Suppressor macrophage treated with lipopolysaccharide for 1 hour (primary cell): ENCODE results near the gene CAMLG.
"Not testable (repeated sequence)": the region's sequence is repeated elsewhere in the genome, so short reads cannot be mapped to it uniquely, and the experiment has no call there.

Experiments
- DNase-seq, 3 donors: peaks; one replicate each; pipeline ENCODE4 v3.0.0-alpha.2; 2020 to 2022

The CAMLG gene

DNA sequence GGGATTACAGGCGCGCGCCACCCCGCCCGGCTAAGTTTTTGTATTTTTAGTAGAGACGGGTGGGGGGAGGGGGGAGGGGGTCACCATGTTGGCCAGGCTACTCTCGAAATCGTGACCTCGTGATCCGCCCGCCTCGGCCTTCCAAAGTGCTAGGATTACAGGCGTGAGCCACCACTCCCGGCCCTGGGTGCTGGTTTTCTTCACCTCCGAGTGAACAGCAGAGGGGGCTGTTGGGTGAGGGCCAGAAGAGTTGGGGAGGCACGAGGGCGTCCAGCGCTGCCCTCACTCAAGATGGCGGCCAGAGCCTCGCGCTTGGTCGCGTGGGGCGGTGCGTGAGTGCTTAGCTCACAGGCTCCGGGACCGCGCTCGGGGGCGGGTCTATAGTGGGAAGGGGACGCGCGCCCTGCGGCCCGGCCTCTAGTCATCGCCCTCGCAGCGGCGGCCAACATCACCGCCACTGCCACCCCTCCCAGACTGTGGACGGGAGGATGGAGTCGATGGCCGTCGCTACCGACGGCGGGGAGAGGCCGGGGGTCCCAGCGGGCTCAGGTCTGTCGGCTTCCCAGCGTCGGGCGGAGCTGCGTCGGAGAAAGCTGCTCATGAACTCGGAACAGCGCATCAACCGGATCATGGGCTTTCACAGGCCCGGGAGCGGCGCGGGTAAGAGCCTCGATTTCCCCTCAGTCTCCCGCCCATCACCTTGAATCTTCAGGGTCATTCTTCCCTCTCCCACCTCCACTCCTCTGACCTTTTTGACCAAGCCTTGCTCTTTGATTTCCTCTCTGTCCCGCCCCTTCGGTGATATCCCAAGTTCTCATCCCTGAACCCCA, at the start of gene CAMLG:
Gene CAMLG, plus strand, starts transcription at position 416 of the 830 bp plus-strand sequence. Its CDS starts 73 bp downstream, at position 489.
- peak; percentile 100 for DNase-seq

DNA sequence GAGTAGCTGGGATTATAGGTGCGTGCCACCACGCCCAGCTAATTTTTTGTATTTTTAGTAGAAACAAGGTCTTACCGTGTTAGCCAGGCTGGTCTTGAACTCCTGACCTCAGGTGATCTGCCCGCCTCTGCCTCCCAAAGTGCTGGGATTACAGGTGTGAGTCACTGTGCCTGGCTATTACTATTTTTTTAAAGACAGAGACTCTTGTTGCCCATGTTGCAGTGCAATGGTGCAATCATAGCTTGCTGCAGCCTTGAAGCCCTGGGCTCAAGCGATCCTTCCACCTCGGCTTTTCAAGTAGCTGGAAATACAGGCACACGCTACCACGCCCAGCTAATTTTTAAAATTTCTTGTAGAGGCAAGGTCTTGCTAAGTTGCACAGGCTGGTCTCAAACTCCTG, 48.2 kb upstream of the CAMLG start:
- not testable (repeated sequence) for DNase-seq

DNA sequence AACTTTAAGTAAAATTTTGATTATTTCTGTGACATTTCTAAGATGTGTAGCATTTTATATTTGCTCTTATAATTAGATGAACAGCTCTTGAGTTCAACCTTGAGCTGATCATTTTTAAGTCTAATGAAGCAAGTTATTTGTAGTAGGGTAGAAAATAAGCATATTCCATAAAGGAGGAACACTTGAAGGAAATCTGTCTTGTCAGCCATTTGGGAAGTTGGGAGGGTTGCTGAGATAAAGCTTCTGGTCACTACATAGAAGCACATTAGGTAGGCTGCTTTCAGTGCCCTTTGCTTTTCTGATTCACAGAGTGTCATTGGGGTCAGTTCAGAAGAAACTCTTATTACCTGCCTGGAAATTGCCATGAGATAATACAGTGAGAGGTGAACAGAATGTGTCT, 45.6 kb upstream of the CAMLG start:
- DNase-seq: no peak

DNA sequence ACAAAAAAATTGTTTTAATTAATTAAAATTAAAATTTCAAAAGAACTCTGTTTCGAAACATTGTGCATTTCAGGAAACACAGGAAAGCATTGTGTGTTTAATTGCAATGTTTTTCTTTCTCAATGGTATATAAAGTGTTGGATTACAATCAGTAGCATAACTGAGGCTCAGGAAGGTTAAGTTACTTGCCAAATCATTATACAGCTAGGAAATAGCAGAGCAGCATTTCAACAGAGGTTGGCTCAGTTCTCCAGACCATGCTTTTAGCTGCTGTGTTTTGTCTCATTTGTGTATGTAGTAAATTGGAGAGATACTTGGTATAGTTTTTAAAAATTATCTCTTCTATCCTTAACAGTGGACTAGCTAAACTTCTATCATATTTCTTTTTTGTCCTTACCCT, 30.0 kb upstream of the CAMLG start:
- no peak for DNase-seq

DNA sequence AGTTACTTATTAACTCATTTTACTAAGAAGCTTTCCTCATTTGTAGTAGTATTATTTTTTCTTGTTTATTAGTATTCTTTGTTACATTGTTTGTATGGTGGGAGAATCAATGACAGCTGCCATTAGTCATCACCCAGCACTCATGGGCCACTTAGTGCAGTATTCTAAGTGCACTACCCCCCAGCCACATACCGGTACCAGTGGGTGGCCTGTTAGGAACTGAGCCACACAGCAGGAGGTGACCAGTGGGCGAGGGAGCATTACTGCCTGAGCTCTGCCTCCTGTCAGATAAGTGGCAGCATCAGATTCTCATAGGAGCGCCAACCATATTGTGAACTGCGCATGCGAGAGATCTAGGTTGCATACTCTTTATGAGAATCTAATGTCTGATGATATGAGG, 24.2 kb upstream of the CAMLG start:
- DNase-seq: no peak

DNA sequence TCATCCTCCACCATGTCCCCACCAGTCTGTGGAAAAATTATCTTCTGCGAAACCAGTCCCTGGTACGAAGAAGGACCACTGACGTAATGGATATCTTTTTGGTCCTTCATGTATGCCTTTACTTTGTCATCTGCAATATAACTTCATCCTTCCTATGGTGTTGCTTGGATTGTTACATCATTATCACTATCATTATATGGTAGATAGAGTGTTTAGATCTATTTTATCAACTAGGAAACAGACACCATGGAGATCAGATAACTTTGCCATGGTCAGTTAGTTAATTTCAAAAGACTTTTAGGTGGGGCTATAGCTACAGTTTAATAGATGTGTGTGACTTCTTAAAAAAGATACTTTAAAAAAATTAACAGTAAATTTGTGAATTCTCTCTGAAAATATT, 23.8 kb upstream of the CAMLG start:
- no peak for DNase-seq

DNA sequence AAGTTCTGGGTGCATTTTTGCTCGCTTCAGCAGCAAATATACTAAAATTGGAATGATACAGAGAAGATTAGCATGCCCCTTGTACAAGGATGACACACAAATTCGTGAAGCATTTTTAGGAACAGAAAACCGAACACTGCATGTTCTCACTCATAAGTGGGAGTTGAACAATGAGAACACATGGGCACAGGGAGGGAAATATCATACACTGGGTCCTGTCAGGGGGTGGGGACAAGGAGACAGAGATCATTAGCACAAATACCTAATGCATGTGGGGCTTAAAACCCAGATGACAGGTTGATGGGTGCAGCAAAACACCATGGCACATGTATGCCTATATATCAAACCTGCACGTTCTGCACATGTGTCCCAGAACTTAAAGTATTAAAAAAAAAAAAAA, 22.9 kb upstream of the CAMLG start:
- DNase-seq: not testable (repeated sequence)

DNA sequence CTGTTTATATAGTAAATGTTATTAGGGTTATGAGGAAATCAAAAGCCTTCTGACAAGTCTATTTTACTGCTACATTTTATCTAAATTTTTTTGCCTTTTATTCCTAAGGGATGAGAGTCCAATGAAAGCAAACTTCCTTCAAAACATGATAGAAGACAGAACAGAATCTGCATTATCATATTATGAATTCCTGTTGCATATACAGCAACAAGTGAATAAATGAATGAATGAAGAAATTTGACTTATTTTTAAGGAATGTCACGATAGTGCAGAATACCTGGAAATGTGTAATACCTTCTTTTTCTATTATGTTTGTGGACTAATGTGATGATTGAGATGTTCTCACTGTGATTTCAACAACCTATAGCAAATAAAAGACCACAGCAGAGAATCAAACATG, 13.5 kb upstream of the CAMLG start:
- DNase-seq: no peak

DNA sequence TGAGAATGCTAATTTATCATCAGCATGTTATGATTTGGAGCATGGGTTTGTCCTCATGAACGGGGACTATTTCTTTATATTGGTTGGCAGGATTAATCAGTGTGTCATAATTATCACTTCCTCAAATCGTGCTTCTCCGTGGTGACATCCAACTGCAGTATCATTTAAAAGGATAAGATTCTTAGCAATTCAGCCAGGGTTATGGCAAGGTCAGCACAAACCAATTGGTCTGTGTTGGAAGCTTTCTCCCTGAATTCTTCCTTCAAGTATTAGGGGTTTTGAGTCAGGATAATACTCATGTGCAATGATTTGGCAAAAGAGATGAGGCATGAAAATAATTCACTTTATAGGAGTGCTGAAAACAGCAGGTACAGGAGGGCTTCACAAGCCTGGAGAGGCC, 5.5 kb upstream of the CAMLG start:
- peak in 1 of 3 donors; percentile 27 for DNase-seq

DNA sequence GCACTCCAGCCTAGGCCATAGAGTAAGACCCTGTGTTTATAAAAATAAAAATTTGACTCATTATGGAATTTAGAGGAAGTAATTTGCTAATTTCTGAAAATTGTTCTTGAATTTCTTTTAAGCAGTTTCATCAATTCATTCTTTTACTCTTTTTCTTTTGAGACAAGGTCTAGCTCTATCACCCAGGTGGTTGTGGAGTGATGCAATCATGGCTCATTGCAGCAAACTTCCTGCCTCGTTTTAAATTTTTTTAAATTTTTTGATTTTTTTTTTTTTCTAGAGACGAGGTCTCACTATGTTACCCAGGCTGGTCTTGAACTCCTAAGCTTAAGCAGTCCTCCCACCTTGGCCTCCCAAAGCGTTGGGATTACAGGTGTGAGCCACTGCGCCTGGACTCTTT, 3.1 kb upstream of the CAMLG start:
- DNase-seq: no peak

DNA sequence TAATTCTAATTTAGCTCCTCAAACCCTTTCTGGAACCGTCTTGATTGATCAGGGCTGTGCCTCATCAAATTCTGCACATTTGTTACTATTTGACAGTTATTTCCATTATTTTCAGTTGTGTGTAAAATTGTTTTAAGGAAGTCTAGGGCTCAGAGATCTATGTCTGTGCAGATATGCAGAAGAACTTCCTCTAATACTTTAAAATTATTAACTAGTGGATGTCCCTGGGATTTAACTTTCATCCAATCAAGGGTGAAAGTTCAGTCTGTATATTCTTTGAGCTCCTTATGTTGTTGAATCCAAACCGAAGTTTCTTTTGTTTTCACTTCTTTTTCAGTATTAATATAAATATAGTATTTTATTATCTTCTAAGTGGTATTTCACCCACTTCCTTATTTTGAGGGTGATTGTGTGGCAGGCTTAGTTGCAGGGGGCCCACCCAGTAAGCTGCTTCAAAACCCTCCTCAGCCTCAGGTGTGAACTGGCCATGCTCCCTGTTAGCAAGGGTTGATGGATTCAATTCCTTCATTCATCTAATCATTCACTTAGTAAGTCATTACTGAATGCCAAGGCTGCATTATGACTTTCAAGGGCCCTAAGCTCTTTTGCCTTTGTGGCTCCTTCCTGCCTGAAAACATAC, 2.1 kb upstream of the CAMLG start:
- peak; percentile 5 to 38 (median 36) for DNase-seq

DNA sequence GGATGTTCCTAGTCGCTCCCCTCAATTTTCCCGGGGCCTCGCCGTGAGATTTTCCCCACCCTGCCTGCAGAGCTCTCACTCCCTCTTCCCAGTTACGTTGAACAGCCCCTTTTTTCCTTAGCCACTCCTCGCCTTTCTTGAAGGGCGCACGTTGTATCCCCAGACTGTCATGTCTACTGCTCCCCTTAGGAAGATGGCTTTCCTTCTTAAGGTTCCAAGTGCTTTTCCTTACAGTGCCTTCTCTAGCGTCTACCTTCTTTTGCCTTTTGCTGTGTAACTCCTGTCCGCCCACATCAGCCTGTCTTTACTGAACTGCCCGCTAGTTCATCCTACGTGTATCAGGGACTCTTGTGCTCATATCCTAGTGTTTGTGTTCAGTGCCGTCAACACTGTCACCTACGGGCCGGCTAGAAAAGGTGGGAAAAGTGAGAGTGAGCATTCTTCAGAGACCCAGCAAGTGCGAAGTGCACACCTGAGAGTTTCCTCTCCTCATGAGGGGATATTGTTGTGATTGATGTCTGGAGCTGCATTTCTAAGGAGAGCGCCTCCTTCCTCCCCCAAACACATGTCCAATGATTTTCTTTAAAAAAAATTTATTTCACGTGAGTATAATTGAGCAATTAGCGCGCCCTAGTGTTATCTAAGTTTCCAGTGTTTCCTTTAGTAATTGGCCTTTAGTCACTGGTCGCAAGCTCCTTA, 764 bp downstream of the CAMLG start:
- DNase-seq: peak; percentile 43 to 44 (median 43)

DNA sequence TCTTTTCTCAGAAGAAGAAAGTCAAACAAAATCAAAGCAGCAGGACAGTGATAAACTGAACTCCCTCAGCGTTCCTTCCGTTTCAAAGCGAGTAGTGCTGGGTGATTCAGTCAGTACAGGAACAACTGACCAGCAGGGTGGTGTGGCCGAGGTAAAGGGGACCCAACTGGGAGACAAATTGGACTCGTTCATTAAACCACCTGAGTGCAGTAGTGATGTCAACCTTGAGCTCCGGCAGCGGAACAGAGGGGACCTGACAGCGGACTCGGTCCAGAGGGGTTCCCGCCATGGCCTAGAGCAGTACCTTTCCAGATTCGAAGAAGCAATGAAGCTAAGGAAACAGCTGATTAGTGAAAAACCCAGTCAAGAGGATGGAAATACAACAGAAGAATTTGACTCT, 2.7 kb downstream of the CAMLG start:
- no peak for DNase-seq

DNA sequence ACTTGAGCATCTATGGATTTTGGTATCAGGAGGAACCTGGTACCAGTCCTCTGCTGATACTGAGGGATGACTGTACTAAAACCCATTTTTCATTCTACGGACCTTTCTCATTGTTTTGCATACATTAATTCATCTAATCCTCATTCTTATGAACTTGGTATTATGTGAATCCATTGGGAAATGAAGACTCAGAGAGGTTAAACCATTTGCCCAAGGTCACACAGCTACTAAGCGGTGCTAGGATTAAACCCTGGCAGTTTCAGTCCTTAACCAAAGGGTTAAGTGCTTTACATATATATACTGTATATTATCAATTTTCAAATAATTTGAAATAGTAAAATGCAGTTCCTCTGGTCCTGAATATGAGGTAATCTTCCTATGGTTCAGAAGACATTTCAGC, 3.8 kb downstream of the CAMLG start:
- DNase-seq: no peak

DNA sequence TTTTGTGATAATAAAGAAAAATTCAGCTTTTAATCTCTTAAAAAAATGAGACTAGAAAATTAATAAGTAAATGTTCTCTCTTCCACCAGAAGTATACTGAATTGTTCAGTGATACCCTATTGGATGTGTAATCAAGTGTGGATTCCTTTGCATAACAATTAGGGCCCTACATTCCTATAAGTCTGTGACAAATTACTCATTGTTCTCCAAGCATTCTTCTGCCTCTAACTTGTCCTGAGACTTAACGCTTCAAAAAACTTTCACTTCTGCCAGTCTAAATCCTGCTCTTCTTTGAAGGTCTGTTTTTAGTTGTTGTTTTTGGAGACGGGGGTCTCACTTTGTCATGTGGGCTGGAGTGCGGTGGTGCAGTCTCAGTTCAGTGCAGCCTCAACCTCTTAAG, 11.1 kb downstream of the CAMLG start:
- no peak for DNase-seq

DNA sequence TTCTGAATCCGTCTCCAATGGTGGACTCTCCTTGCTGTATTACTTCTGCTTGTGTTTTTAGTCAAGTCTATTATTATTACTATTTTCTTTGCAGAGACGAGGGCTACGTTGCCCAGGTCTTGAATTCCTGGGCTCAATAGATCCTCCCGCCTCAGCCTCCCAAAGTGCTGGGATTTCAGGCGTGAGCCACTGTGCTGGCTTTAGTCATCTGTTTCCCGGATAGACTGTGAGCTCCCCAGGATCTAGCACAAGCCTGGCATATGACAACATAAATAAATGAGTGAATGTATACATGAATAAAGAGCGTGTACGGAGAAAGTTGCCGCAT, 19.8 kb downstream of the CAMLG start:
- peak in 1 of 3 donors; percentile 20 for DNase-seq

DNA sequence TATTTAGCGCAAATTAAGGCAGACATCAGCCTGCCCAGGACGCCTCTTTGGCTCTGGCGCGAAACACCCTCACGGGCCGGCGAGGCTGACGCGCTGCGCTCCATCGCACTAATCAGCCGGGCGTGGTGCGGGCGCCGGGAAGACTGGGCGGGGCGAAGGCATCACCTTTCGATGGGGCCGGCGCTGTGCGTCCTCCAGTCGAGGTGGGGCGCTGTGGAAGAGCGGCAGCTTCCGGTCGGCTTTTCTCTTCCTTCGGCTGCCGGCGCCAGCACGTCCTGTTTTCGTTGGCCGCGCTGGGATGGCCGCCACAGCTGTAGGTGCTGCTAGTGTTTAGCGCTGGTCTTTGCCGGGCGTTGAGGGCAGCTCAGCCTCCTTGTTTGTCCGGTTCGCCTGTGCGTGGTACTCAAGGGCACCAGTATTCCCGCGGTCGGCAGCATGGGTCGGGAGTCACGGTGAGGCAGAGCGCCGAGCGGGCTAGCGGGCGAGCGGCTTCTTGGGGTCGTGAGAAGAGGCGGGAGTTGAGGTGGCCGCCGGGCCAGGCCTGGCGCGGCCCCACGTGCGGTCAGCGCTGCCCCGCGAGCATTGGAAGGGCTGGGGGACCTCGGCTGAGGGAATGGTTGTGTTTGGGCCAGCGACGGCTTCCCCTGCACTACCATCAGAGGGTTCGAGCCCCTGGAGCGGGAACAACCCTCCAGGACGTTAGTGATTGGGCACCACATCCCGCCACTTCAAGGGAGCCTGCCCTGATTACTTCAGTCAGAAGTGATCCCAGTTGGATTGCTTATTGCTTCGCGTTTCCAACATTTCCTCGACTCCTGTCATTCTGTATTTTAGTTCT, 20.4 kb downstream of the CAMLG start, which contains the start of gene DDX46:
Gene DDX46, plus strand, starts transcription at position 276 of the 838 bp plus-strand sequence. Its CDS starts 160 bp downstream, at position 436.
- peak; percentile 94 to 96 (median 96) for DNase-seq

DNA sequence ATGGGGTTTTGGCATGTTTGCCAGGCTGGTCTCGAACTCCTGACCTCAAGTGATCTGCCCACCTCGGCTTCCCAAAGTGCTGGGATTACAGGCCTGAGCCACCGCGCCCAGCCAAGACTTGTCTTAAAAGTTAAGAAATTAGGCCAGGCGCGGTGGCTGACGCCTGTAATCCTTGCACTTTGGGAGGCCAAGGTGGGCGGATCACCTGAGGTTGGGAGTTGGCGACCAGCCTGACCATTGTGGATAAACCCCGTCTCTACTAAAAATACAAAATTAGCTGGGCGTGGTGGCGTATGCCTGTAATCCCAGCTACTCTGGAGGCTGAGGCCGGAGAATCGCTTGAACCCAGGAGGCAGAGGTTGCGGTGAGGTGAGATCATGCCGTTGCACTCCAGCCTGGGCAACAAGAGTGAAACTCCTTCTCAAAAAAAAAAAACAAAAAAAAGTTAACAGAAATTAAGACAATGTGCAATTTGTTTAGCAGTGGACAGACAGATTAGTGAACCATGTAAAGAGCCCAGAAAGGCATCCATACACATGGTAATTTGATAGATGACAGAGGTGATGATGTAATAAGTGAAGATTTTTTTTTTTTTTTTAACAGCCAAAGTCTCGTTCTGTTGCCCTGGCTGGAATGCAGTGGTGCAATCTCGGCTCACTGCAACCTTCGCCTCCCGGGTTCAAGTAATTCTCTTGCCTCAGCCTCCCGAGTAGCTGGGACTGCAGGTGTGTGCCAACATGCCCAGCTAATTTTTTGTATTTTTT, 29.4 kb downstream of the CAMLG start:
- not testable (repeated sequence) for DNase-seq

DNA sequence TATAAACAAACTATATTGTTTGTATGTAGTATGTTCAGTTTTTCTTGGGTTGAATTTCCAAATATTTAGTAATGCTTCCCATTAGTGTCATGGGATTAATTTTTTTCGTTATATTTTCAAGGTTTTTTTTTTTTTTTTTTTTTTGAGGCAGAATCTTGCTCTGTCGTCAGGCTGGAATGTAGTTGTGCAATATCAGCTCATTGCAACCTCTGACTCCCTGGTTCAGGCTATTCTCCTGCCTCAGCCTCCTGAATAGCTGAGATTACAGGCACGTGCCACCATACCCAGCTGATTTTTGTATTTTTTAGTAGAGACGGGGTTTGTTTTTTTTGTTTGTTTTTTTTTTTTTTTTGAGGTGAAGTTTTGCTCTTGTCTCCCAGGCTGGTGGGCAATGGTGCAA, 30.9 kb downstream of the CAMLG start:
- no peak for DNase-seq

DNA sequence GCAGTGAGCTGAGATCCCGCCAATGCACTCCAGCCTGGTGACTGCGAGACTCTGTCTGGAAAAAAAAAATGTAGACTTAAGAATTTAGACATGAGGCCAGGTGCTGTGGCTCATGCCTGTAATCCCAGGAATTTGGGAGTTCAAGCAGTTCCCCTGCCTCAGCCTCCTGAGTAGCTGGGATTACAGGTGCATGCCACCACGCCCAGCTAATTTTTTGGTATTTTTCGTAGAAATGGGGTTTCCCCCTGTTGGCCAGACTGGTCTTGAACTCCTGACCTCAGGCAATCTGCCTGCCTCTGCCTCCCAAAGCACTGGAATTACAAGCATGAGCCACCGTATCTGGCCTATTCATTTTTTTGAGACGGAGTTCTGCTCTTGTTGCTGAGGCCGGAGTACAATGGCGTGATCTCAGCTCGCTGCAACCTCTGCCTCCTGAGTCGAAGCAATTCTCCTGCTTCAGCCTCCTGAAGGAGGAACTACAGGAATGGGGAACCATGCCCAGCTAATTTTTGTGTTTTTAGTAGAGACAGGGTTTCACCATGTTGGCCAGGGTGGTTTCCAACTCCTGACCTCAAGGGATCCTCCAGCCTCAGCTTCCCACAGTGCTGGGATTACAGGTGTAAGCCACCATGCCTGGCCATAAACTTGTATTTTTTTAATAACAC, 34.2 kb downstream of the CAMLG start:
- peak; percentile 24 to 41 (median 41) for DNase-seq

DNA sequence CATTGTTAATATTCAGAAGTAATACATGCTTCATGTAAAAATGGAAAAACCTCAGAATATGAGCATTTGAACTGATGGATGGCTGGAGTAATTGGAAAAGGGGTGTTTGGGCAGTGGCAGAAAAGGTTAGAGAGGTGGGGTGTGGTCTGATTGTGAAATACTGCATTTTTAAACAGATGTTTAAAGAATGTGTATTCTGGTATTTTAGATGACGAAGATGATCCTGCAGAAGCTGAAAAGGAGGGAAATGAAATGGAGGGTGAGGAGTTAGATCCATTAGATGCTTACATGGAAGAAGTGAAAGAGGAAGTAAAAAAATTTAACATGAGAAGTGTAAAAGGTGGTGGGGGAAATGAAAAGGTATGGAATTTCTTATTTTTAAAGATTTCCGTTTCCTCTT, 39.0 kb downstream of the CAMLG start:
- DNase-seq: no peak
